Measurements from ENCODE around the gene MINDY4. TPM values are rescaled to one million over a fixed set of nuclear protein-coding genes. Genes with fewer than 3 reads are reported as not detected.

The MINDY4 gene
- total RNA-seq, 1 donor from 2014 or later = 6.3 TPM

DNA sequence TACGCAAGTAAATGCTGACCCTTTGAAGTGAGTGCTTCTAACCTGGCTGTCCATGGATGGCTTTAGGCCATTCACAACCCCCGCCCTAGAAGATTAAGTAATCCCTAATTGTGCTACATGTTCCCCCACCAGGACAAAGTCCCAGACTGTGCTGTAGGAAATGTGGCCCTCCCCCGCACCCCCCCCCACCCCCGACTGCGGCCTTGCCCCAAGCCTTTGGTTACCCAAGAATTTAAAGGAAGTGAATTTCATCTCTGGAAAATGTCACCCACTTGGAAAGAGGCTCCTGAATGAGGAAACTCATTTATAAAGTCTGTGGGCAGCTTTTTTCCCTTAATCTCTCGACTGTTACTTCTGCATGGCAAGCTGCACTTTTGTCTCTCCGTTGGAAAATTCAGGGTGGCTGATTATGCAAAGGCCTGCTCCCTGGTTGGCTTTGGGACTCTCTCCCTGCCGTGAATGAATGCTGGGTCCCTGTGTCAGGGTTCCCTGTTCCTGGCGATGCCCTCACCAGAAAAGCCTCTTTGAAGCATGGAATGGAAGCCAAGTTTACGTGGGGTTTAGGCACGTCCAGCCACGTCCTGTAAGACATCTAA lies 109.0 kb downstream of the MINDY4 start:
- H3K36me3 Mint-ChIP-seq (ENCODE audit: low read depth) = peaks cover 8% of the 10 kb centered on the region
- no peaks in the 10 kb centered on the region for H3K9me3 Mint-ChIP-seq (ENCODE audit: low read depth)
- H3K4me3 Mint-ChIP-seq (ENCODE audit: unreplicated experiment) = no peak overlapping the region
- H3K27me3 Mint-ChIP-seq (ENCODE audit: low read depth) = peaks cover 16% of the 10 kb centered on the region
- H3K27ac Mint-ChIP-seq (ENCODE audit: unreplicated experiment) = no peak overlapping the region
- DNase-seq (ENCODE audit: low spot score) = no peak
- TF ChIP-seq, protein P1, sequence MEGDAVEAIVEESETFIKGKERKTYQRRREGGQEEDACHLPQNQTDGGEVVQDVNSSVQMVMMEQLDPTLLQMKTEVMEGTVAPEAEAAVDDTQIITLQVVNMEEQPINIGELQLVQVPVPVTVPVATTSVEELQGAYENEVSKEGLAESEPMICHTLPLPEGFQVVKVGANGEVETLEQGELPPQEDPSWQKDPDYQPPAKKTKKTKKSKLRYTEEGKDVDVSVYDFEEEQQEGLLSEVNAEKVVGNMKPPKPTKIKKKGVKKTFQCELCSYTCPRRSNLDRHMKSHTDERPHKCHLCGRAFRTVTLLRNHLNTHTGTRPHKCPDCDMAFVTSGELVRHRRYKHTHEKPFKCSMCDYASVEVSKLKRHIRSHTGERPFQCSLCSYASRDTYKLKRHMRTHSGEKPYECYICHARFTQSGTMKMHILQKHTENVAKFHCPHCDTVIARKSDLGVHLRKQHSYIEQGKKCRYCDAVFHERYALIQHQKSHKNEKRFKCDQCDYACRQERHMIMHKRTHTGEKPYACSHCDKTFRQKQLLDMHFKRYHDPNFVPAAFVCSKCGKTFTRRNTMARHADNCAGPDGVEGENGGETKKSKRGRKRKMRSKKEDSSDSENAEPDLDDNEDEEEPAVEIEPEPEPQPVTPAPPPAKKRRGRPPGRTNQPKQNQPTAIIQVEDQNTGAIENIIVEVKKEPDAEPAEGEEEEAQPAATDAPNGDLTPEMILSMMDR (IDR thresholded peaks at IDR 0.05) = no peak
- no peaks in the 10 kb centered on the region for H3K4me1 Mint-ChIP-seq (ENCODE audit: low read depth)

DNA sequence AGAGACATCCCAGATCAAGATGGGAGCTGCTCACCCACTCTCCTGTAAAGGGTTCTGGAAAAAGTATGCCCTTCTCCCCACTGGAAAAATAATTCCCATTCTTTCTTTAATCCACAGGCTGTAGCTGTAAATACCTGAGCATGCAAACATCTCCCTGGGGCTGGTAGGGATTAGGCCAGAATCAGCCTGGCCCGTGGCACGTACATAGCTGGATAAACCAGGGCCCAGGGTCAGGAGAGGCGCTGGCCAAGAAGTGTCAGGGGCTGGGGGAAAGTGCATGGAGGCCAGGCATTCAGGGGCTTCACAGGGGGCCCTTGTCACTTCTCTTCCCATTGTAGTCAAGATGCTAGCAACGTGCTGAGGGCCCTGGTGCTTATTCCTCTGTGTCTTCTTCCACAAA lies 109.7 kb downstream of the MINDY4 start:
- Mint-ChIP-seq H3K27me3 (ENCODE audit: low read depth) (peaks cover 16% of the 10 kb centered on the region), H3K4me3 (ENCODE audit: unreplicated experiment) (no peak overlapping the region), H3K27ac (ENCODE audit: unreplicated experiment) (no peak overlapping the region), H3K4me1 (ENCODE audit: low read depth) (no peaks in the 10 kb centered on the region), H3K36me3 (ENCODE audit: low read depth) (peaks cover 4% of the 10 kb centered on the region), H3K9me3 (ENCODE audit: low read depth) (no peaks in the 10 kb centered on the region)
- no peak for DNase-seq (ENCODE audit: low spot score)
- TF ChIP-seq, protein P1 (IDR thresholded peaks at IDR 0.05) = no peak

DNA sequence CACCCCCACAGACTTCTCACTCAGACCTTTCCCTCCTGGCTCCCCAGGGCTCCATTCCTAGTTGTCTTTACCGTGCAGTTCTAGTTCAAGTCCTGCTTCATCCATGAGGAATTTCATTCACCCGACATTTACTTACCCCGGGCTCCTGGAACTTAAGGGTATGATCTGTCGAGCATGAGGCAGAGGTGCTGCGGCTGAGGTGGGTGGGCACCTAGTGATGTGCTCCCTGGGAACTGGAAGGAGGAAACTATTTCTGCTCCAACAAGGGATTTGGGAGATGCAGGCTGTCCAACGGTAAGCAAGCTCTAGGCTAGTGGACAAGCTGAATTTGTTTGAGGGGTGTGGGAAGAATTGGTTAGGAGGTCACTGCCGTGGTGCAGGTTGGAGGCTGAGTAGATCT lies 110.2 kb downstream of the MINDY4 start:
- no peak for DNase-seq (ENCODE audit: low spot score)
- TF ChIP-seq, protein P1 (IDR thresholded peaks at IDR 0.05) = no peak
- Mint-ChIP-seq H3K27ac (ENCODE audit: unreplicated experiment) (no peak overlapping the region), H3K4me1 (ENCODE audit: low read depth) (peaks cover 1% of the 10 kb centered on the region), H3K4me3 (ENCODE audit: unreplicated experiment) (no peak overlapping the region), H3K27me3 (ENCODE audit: low read depth) (peaks cover 16% of the 10 kb centered on the region), H3K9me3 (ENCODE audit: low read depth) (no peaks in the 10 kb centered on the region), H3K36me3 (ENCODE audit: low read depth) (peaks cover 4% of the 10 kb centered on the region)

GRCh38 chr7:30884881-30885280 lies 113.7 kb downstream of the MINDY4 start:
- Mint-ChIP-seq H3K9me3 (ENCODE audit: low read depth) (no peaks in the 10 kb centered on the region), H3K36me3 (ENCODE audit: low read depth) (peaks cover 4% of the 10 kb centered on the region), H3K4me1 (ENCODE audit: low read depth) (peaks cover 20% of the 10 kb centered on the region), H3K27me3 (ENCODE audit: low read depth) (peaks cover 18% of the 10 kb centered on the region), H3K27ac (ENCODE audit: unreplicated experiment) (no peak overlapping the region), H3K4me3 (ENCODE audit: unreplicated experiment) (no peak overlapping the region)
- DNase-seq (ENCODE audit: low spot score) = no peak
- TF ChIP-seq, protein P1 (IDR thresholded peaks at IDR 0.05) = no peak

DNA sequence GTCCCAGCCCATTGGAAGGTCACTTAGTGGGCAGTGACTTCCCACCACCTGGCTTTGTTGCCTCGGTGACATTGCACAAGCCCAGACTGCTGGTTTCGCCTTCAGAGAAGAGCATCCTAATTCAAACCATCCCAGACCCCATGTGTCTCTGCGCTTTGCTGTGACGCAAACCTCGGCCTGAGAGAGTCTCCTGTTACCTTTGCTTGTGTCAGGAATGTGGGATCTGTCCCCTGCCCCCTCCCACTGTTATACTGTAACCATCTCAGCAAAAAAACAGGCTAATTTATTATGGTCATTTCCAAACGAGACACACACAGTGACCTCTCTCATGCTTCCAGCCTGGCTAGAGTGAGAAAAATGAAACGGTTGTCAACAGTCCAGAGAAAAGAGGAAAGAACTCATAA lies 115.4 kb downstream of the MINDY4 start:
- DNase-seq (ENCODE audit: low spot score) = no peak
- Mint-ChIP-seq H3K4me3 (ENCODE audit: unreplicated experiment) (no peak overlapping the region), H3K27ac (ENCODE audit: unreplicated experiment) (no peak overlapping the region), H3K36me3 (ENCODE audit: low read depth) (peaks cover 6% of the 10 kb centered on the region), H3K4me1 (ENCODE audit: low read depth) (peaks cover 26% of the 10 kb centered on the region), H3K27me3 (ENCODE audit: low read depth) (peaks cover 21% of the 10 kb centered on the region), H3K9me3 (ENCODE audit: low read depth) (no peaks in the 10 kb centered on the region)
- TF ChIP-seq, protein P1 (IDR thresholded peaks at IDR 0.05) = no peak

All from chondrocyte (in vitro differentiated cells).